AG04450 (cell line): Measurements from ENCODE around the gene REM2. TPM values are rescaled to one million over a fixed set of nuclear protein-coding genes. Genes with fewer than 3 reads are reported as not detected.

ENCODE experiments used
- CTCF ChIA-PET: fragments of 300-600, 350-600 bp; formaldehyde crosslinking; extraction: SDS; loops from one replicate; lab custom pipeline; 2022; ENCODE audit warnings: antibody characterized with exemption, inconsistent platforms; lab: Charles Lee
- POLR2A ChIA-PET: fragments of 350-600 bp; formaldehyde crosslinking; extraction: SDS; loops from one replicate; lab custom pipeline; 2021; ENCODE audit warnings: antibody characterized with exemption, inconsistent platforms; lab: Yijun Ruan, JAX
- DNase-seq: peaks from one replicate; pipeline ENCODE4 v3.0.0-alpha.2; 2011; ENCODE audit warnings: low read depth, low spot score
- H3K27ac ChIP-seq: one replicate; pipeline ENCODE4 v1.5.1; 2012; ENCODE audit warnings: low read depth, low read length, control low read depth
- H3K27me3 ChIP-seq: one replicate; pipeline ENCODE4 v1.6.0; 2012; ENCODE audit warnings: low read length; ENCODE audit not compliant: control insufficient read depth, insufficient read depth
- H3K4me3 ChIP-seq: 2 replicates; pipeline ENCODE4 v1.5.1; 2011; ENCODE audit warnings: mild to moderate bottlenecking, low read depth, low read length, control low read depth
- H3K9me3 ChIP-seq: 2 replicates; pipeline ENCODE4 v1.5.1; 2012; ENCODE audit warnings: low read length; ENCODE audit not compliant: control insufficient read depth, insufficient read depth
- CTCF ChIP-seq: IDR thresholded peaks from 2 replicates; pipeline ENCODE4 v1.5.1; 2011; ENCODE audit warnings: low read depth, low read length, control low read depth, inconsistent platforms
- polyA plus RNA-seq: library from polyadenylated mRNA; depleted of rRNA; stranded (reverse); fragments of >200 nt; gene quantifications from 2 replicates; pipeline ENCODE4 v1.2.3, GENCODE V29; 2011

Gene REM2
- polyA plus RNA-seq, 1 experiment, result 0.19 TPM

GRCh38 chr14:22898302-22899090, 15.5 kb downstream of the REM2 start:
- peak overlapping the region; percentile 73 for H3K27ac ChIP-seq
- DNase-seq, result peak; percentile 38
- H3K27me3 ChIP-seq, result no peaks in the 10 kb centered on the region
- POLR2A ChIA-PET, result interaction anchor here (1.0 kb wide), 1 partner anchor 76 kb away, joined by 4 read pairs; no protein-coding TSS in a partner anchor
- H3K9me3 ChIP-seq, result no peaks in the 10 kb centered on the region
- H3K4me3 ChIP-seq, result no peak overlapping the region
- CTCF ChIA-PET, result interaction anchor here (0.6 to 9.0 kb wide), 9 partner anchors 11 to 342 kb away, joined by 3 to 89 read pairs (median 12); partner anchors contain the start of genes LRP10, MRPL52 and PRMT5
- TF ChIP-seq CTCF, result no peak

DNA sequence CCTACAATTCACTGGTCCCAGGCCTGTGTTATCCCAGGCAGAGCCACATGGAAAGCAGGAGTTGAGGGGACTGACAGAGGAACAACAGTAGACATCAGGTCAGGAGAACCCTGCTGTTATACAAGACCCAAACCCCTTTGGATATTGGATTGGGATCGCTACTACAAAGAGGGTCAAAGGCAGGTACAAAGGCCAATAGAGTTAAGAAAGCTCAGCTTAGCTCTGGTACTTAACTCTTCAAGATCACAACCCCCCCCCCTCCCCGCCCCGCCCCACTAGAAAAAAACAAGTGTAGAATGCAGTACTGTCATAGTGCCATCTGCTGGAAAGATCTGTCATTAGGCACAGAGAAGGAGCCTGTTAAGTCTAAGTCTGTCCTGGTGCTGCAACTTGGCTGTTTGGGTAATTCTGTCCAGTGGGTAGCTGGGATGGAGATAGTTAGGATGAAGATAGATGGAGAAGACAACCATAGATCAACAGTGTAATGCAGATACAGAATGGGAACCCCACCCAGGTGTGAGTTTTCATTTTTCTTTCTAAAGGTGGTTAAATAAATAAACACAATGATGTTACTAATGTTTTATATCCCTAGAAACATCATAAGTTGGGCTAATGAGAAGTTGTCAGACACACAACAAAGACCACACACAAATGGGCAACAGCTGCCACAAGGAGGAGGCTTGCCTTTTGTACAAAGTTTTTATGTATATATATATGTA, 17.2 kb downstream of the REM2 start:
- Histone ChIP-seq H3K27ac (no peak overlapping the region), H3K4me3 (no peak overlapping the region), H3K9me3 (no peaks in the 10 kb centered on the region), H3K27me3 (no peaks in the 10 kb centered on the region)
- POLR2A ChIA-PET, result interaction anchor here (0.7 kb wide), 1 partner anchor 66 kb away, joined by 3 read pairs; no protein-coding TSS in a partner anchor
- DNase-seq, result peak; percentile 53
- TF ChIP-seq CTCF, result peak; percentile 66
- CTCF ChIA-PET, result interaction anchor here (0.5 to 9.0 kb wide), 33 partner anchors 9 to 512 kb away, joined by 3 to 89 read pairs (median 6); partner anchors contain the start of genes LRP10, MRPL52, PRMT5 and RBM23

- ChIA-PET CTCF (interaction anchor here (0.7 to 9.0 kb wide), 11 partner anchors 9 to 346 kb away, joined by 3 to 89 read pairs (median 7); partner anchors contain the start of gene LRP10), POLR2A (no interaction called here)
- no peak overlapping the region for H3K4me3 ChIP-seq
- no peaks in the 10 kb centered on the region for H3K9me3 ChIP-seq
- H3K27ac ChIP-seq, result no peak overlapping the region
- H3K27me3 ChIP-seq, result no peaks in the 10 kb centered on the region
- DNase-seq, result no peak
- no peak for TF ChIP-seq CTCF
These were observed 18.8 kb downstream of the REM2 start for GRCh38 chr14:22901799-22902198.

- Histone ChIP-seq H3K27me3 (no peaks in the 10 kb centered on the region), H3K27ac (no peak overlapping the region), H3K9me3 (no peaks in the 10 kb centered on the region), H3K4me3 (no peak overlapping the region)
- POLR2A ChIA-PET, result no interaction called here
- CTCF ChIA-PET, result interaction anchor here (1.5 to 9.0 kb wide), 4 partner anchors 31 to 348 kb away, joined by 3 to 89 read pairs (median 44); partner anchors contain the start of gene LRP10
- no peak for DNase-seq
- no peak for TF ChIP-seq CTCF
These were observed 20.7 kb downstream of the REM2 start for GRCh38 chr14:22903742-22904087.
